IMR-90 (cell line): ENCODE measurements around the gene ALDH8A1. TPM values are rescaled to one million over a fixed set of nuclear protein-coding genes. Genes with fewer than 3 reads are reported as not detected.

Experiments
- ATAC-seq: fragments of 200-7000 bp; cut with Tn5 transposase; 2 replicates; pipeline ENCODE4 v1.9.1; 2020; ENCODE audit warnings: low read depth, mild to moderate bottlenecking, moderate library complexity
- BruUV-seq: library from RNA; stranded (reverse); fragments of 400-500 nt; replicated peaks from 2 replicates; lab custom pipeline; 2021; lab: Mats Ljungman, UMichigan
- CTCF ChIA-PET: fragments of 300-600 bp; formaldehyde crosslinking; extraction: SDS; loops from one replicate; lab custom pipeline; 2021; ENCODE audit warnings: antibody characterized with exemption; lab: Yijun Ruan, JAX
- POLR2A ChIA-PET: fragments of 300-600 bp; sonication (Branson Sonifier 250); formaldehyde crosslinking; loops from one replicate; lab custom pipeline; 2022; ENCODE audit warnings: antibody characterized with exemption; ENCODE audit not compliant: unreplicated experiment; lab: Charles Lee
- DNase-seq: peaks from one replicate; pipeline ENCODE4 v3.0.0; 2013
- H2AFZ ChIP-seq: replicated peaks from 2 replicates; pipeline ENCODE3; 2013; ENCODE audit warnings: low read length, mild to moderate bottlenecking; ENCODE audit not compliant: poor library complexity
- H2AK5ac ChIP-seq: 2 replicates; pipeline ENCODE4 v1.6.1; 2013; ENCODE audit warnings: low read depth, low read length, inconsistent platforms
- H2AK9ac ChIP-seq: replicated peaks from 2 replicates; pipeline ENCODE3; 2013; ENCODE audit warnings: mild to moderate bottlenecking, low read depth, low read length, moderate library complexity; ENCODE audit not compliant: poor library complexity
- H2BK120ac ChIP-seq: 2 replicates; pipeline ENCODE4 v1.6.1; 2013; ENCODE audit warnings: low read depth, low read length, inconsistent platforms
- H2BK15ac ChIP-seq: 3 replicates; pipeline ENCODE4 v1.6.1; 2013; ENCODE audit warnings: low read depth, low read length, inconsistent platforms
- H2BK20ac ChIP-seq: 2 replicates; pipeline ENCODE4 v1.6.1; 2013; ENCODE audit warnings: low read depth, mild to moderate bottlenecking, inconsistent platforms, low read length, moderate library complexity
- H2BK5ac ChIP-seq: 2 replicates; pipeline ENCODE4 v1.6.1; 2013; ENCODE audit warnings: mild to moderate bottlenecking, low read depth, low read length, inconsistent platforms; ENCODE audit not compliant: poor library complexity, severe bottlenecking
- H3K14ac ChIP-seq: replicated peaks from 2 replicates; pipeline ENCODE4 v1.6.1; 2013; ENCODE audit warnings: low read depth, low read length, inconsistent platforms
- H3K18ac ChIP-seq: 2 replicates; pipeline ENCODE4 v1.6.1; 2013; ENCODE audit warnings: low read depth, low read length, control low read depth
- H3K23ac ChIP-seq: 2 replicates; pipeline ENCODE4 v1.6.1; 2013; ENCODE audit warnings: low read depth, low read length, inconsistent platforms
- H3K27ac ChIP-seq: 2 replicates; pipeline ENCODE4 v1.5.1; 2013; ENCODE audit warnings: mild to moderate bottlenecking, control low read depth, low read length; ENCODE audit not compliant: insufficient read depth
- H3K27me3 ChIP-seq: 2 replicates; pipeline ENCODE4 v1.6.1; 2013; ENCODE audit warnings: low read length; ENCODE audit not compliant: control insufficient read depth, insufficient read depth
- H3K36me3 ChIP-seq: 2 replicates; pipeline ENCODE4 v1.6.1; 2013; ENCODE audit warnings: low read length, mixed read lengths; ENCODE audit not compliant: control insufficient read depth, insufficient read depth
- H3K4ac ChIP-seq: 2 replicates; pipeline ENCODE4 v1.6.1; 2013; ENCODE audit warnings: low read depth, low read length, inconsistent platforms
- H3K4me1 ChIP-seq: 2 replicates; pipeline ENCODE4 v1.6.1; 2013; ENCODE audit warnings: low read length, mixed read lengths; ENCODE audit not compliant: control insufficient read depth, insufficient read depth
- H3K4me2 ChIP-seq: 2 replicates; pipeline ENCODE4 v1.6.1; 2013; ENCODE audit warnings: low read depth, mild to moderate bottlenecking, control low read depth, low read length, moderate library complexity
- H3K4me3 ChIP-seq: 2 replicates; pipeline ENCODE4 v1.5.1; 2013; ENCODE audit warnings: low read depth, mild to moderate bottlenecking, control low read depth, low read length, moderate library complexity; ENCODE audit not compliant: insufficient read depth
- H3K56ac ChIP-seq: 2 replicates; pipeline ENCODE4 v1.6.1; 2013; ENCODE audit warnings: low read length, inconsistent platforms; ENCODE audit not compliant: insufficient read depth; ENCODE audit errors: extremely low read depth
- H3K79me1 ChIP-seq, 2 experiments: 2 replicates each; pipeline ENCODE4 v1.6.1; 2013; ENCODE audit warnings: low read length in 2 of 2, inconsistent platforms in 1 of 2, low read depth in 1 of 2
- H3K9ac ChIP-seq: 2 replicates; pipeline ENCODE4 v1.6.1; 2013; ENCODE audit warnings: low read depth, low read length, control low read depth
- H3K9me1 ChIP-seq: 2 replicates; pipeline ENCODE4 v1.6.1; 2013; ENCODE audit warnings: low read length, inconsistent platforms; ENCODE audit not compliant: insufficient read depth
- H3K9me3 ChIP-seq: 2 replicates; pipeline ENCODE4 v1.6.1; 2013; ENCODE audit warnings: low read length; ENCODE audit not compliant: control insufficient read depth, insufficient read depth
- H4K20me1 ChIP-seq: 2 replicates; pipeline ENCODE4 v1.6.1; 2013; ENCODE audit warnings: low read length, inconsistent platforms; ENCODE audit not compliant: insufficient read depth
- H4K5ac ChIP-seq: 2 replicates; pipeline ENCODE4 v1.6.1; 2013; ENCODE audit warnings: mild to moderate bottlenecking, low read depth, low read length, control low read depth
- H4K8ac ChIP-seq, 2 experiments: 2 replicates each; pipeline ENCODE4 v1.6.1; 2013; ENCODE audit warnings: low read depth in 2 of 2, low read length in 2 of 2, control low read depth in 1 of 2, inconsistent platforms in 1 of 2
- H4K91ac ChIP-seq: 2 replicates; pipeline ENCODE4 v1.6.1; 2013; ENCODE audit warnings: low read depth, low read length, inconsistent platforms; ENCODE audit not compliant: insufficient read depth
- BHLHE40 ChIP-seq: fragments of 150-350 bp; IDR thresholded peaks from 2 replicates; pipeline ENCODE4 v1.6.1; 2016; ENCODE audit warnings: mild to moderate bottlenecking, low read depth, low read length
- CEBPB ChIP-seq: IDR thresholded peaks from 2 replicates; pipeline ENCODE4 v1.6.1; 2012; ENCODE audit warnings: low read depth, low read length, improper control_type of control experiment
- CHD1 ChIP-seq: IDR thresholded peaks from 2 replicates; pipeline ENCODE4 v1.6.1; 2012; ENCODE audit warnings: low read depth, low read length, improper control_type of control experiment
- FOS ChIP-seq: fragments of 150-350 bp; IDR thresholded peaks from 2 replicates; pipeline ENCODE4 v1.6.1; 2016; ENCODE audit warnings: low read depth, low read length
- MAFK ChIP-seq: IDR thresholded peaks from 2 replicates; pipeline ENCODE4 v1.6.1; 2012; ENCODE audit warnings: low read depth, low read length, improper control_type of control experiment
- MAZ ChIP-seq: IDR thresholded peaks from 2 replicates; pipeline ENCODE4 v1.6.1; 2012; ENCODE audit warnings: low read depth, mild to moderate bottlenecking, low read length, improper control_type of control experiment, moderate library complexity, borderline replicate concordance
- MXI1 ChIP-seq: IDR thresholded peaks from 2 replicates; pipeline ENCODE4 v1.6.1; 2012; ENCODE audit warnings: low read depth, mild to moderate bottlenecking, low read length, moderate library complexity, borderline replicate concordance
- NFE2L2 ChIP-seq: fragments of 150-350 bp; IDR thresholded peaks from 2 replicates; pipeline ENCODE4 v1.6.1; 2016; ENCODE audit warnings: low read depth, mild to moderate bottlenecking, low read length
- POLR2A ChIP-seq: IDR thresholded peaks from 2 replicates; pipeline ENCODE4 v1.6.1; 2012; ENCODE audit warnings: mild to moderate bottlenecking, low read depth, low read length
- RAD21 ChIP-seq: IDR thresholded peaks from 2 replicates; pipeline ENCODE4 v1.6.1; 2012; ENCODE audit warnings: low read length, improper control_type of control experiment
- RCOR1 ChIP-seq: IDR thresholded peaks from 2 replicates; pipeline ENCODE4 v1.6.1; 2012; ENCODE audit warnings: mild to moderate bottlenecking, low read length, improper control_type of control experiment; ENCODE audit not compliant: insufficient replicate concordance
- RFX5 ChIP-seq: IDR thresholded peaks from 2 replicates; pipeline ENCODE4 v1.8.0; 2012; ENCODE audit warnings: low read depth, mild to moderate bottlenecking, low read length, moderate library complexity
- SMC3 ChIP-seq: fragments of 150-350 bp; IDR thresholded peaks from 2 replicates; pipeline ENCODE4 v1.6.1; 2016; ENCODE audit warnings: low read depth, mild to moderate bottlenecking, antibody characterized with exemption, low read length, moderate library complexity
- WGBS, 2 experiments: methylation state at CpG; one replicate each; pipeline versions ENCODE4 v1.1.5 to v1.1.7; 2013; ENCODE audit warnings: missing lambda C conversion rate in 2 of 2; ENCODE audit not compliant: insufficient read length in 1 of 2; ENCODE audit errors: extremely low coverage in 2 of 2; 5-methylcytosine and 5-hydroxymethylcytosine counted together
- dilution Hi-C: fragments of 300-500 bp; cut with HindIII; formaldehyde crosslinking; loops from one replicate; pipeline ENCODE4 v1.14.3; 2018; ENCODE audit warnings: low sequenced_read_pairs; ENCODE audit not compliant: unreplicated experiment
- in situ Hi-C: fragments of 300-500 bp; cut with MboI; formaldehyde crosslinking; loops from 3 replicates; pipeline ENCODE4 v1.14.3; 2019; ENCODE audit warnings: low sequenced_read_pairs, inconsistent platforms, mixed read lengths
- intact Hi-C: fragments of 100-400 bp; cut with micrococcal nuclease; formaldehyde crosslinking; loops from 2 replicates; pipeline ENCODE4 v1.10.0; 2022
- polyA plus RNA-seq, 3 experiments: library from polyadenylated mRNA; depleted of rRNA; stranded (reverse); fragments of >200 nt; gene quantifications; 2 replicates each; pipeline ENCODE4 v1.2.3, GENCODE V29; 2012; ENCODE audit warnings: low replicate concordance in 1 of 3
- total RNA-seq: library from RNA; depleted of rRNA; stranded (reverse); fragments of >200 nt; gene quantifications from 2 replicates; pipeline ENCODE4 v1.2.3, GENCODE V29; 2012
- TF ChIP-seq, protein P1 (sequence below): fragments of 150-350 bp; IDR thresholded peaks from 2 replicates; pipeline ENCODE4 v1.6.1; 2016; ENCODE audit warnings: low read depth, mild to moderate bottlenecking, low read length, moderate library complexity, borderline replicate concordance
- TF ChIP-seq, protein P2 (sequence below): conservative IDR thresholded peaks from 2 replicates; pipeline ENCODE4 v1.5.1; 2012; ENCODE audit warnings: mild to moderate bottlenecking, low read depth, low read length, improper control_type of control experiment
- TF ChIP-seq, protein P3 (sequence below): fragments of 150-350 bp; IDR thresholded peaks from 2 replicates; pipeline ENCODE4 v1.6.1; 2017; ENCODE audit warnings: mild to moderate bottlenecking, antibody characterized with exemption, low read length, low read depth

ALDH8A1 gene
- total and polyA plus RNA-seq, 2 of the 4 experiments (the other 2 are of a cell fraction): under 0.01 to 0.15 TPM

DNA sequence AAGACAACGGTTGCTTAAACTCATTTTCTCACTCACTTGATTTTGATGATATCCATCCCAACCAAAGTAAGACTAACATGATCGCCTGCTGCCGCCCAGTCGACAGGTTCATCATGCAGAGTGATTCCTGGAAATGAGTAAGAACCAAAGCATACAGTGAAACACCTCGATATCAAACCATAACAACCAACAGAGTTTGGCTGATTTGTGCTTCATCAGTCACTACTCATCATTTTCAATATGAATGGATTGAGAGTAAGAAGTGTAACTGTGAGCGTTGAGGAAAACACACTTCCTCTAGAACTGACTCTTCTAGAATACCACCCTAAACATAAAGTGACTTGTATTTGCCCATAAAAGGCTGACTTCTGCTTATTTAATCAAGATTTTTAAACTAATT, 29.2 kb upstream of the ALDH8A1 start:
- Histone ChIP-seq H3K9me1 (0 out of 2 replicates have a peak, but pooled peaks cover 5% of the 10 kb centered on the region), H2BK15ac (no peak overlapping the region), H2AK5ac (no peak overlapping the region), H2AFZ (no peak overlapping the region), H3K9me3 (no peaks in the 10 kb centered on the region), H2BK5ac (no peak overlapping the region), H4K91ac (no peak overlapping the region), H3K27ac (no peak overlapping the region), H4K20me1 (no peaks in the 10 kb centered on the region), H2BK20ac (no peak overlapping the region), H3K27me3 (no peaks in the 10 kb centered on the region), H3K23ac (no peak overlapping the region), H3K56ac (no peak overlapping the region), H3K14ac (no peak overlapping the region), H3K9ac (no peak overlapping the region), H3K18ac (no peak overlapping the region), H3K4me1 (no peaks in the 10 kb centered on the region), H3K4me2 (no peak overlapping the region), H3K4ac (no peak overlapping the region), H2BK120ac (no peak overlapping the region), H3K4me3 (no peak overlapping the region), H4K5ac (no peak overlapping the region), H2AK9ac (no peak overlapping the region), H4K8ac (no peak overlapping the region), H3K36me3 (peaks cover 10% of the 10 kb centered on the region), H3K79me1 (peaks cover 0 to 2% of the 10 kb centered on the region in 2 experiments; a peak in 1 of 4 replicates)
- intact Hi-C loops: no loop called here
- ATAC-seq: no peak
- dilution Hi-C loops: no loop called here
- BruUV-seq: no TSS peak
- ChIA-PET CTCF (no interaction called here), POLR2A (no interaction called here)
- in situ Hi-C loops: no loop called here
- no CpG with 5 or more reads among the region's 6 CpGs for WGBS, 2 experiments
- no peak for DNase-seq
- TF ChIP-seq, protein P1, sequence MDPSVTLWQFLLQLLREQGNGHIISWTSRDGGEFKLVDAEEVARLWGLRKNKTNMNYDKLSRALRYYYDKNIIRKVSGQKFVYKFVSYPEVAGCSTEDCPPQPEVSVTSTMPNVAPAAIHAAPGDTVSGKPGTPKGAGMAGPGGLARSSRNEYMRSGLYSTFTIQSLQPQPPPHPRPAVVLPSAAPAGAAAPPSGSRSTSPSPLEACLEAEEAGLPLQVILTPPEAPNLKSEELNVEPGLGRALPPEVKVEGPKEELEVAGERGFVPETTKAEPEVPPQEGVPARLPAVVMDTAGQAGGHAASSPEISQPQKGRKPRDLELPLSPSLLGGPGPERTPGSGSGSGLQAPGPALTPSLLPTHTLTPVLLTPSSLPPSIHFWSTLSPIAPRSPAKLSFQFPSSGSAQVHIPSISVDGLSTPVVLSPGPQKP: no peak
- TF ChIP-seq CEBPB (no peak), CHD1 (no peak), BHLHE40 (no peak), NFE2L2 (no peak), MAFK (no peak), RAD21 (no peak), RFX5 (no peak), FOS (no peak), MAZ (no peak), SMC3 (no peak), RCOR1 (no peak), MXI1 (no peak), POLR2A (no peak)
- TF ChIP-seq, protein P2, sequence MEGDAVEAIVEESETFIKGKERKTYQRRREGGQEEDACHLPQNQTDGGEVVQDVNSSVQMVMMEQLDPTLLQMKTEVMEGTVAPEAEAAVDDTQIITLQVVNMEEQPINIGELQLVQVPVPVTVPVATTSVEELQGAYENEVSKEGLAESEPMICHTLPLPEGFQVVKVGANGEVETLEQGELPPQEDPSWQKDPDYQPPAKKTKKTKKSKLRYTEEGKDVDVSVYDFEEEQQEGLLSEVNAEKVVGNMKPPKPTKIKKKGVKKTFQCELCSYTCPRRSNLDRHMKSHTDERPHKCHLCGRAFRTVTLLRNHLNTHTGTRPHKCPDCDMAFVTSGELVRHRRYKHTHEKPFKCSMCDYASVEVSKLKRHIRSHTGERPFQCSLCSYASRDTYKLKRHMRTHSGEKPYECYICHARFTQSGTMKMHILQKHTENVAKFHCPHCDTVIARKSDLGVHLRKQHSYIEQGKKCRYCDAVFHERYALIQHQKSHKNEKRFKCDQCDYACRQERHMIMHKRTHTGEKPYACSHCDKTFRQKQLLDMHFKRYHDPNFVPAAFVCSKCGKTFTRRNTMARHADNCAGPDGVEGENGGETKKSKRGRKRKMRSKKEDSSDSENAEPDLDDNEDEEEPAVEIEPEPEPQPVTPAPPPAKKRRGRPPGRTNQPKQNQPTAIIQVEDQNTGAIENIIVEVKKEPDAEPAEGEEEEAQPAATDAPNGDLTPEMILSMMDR: no peak
- TF ChIP-seq, protein P3, sequence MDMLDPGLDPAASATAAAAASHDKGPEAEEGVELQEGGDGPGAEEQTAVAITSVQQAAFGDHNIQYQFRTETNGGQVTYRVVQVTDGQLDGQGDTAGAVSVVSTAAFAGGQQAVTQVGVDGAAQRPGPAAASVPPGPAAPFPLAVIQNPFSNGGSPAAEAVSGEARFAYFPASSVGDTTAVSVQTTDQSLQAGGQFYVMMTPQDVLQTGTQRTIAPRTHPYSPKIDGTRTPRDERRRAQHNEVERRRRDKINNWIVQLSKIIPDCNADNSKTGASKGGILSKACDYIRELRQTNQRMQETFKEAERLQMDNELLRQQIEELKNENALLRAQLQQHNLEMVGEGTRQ: no peak
